ENCODE measurements around the gene TMEM74B.

DNA sequence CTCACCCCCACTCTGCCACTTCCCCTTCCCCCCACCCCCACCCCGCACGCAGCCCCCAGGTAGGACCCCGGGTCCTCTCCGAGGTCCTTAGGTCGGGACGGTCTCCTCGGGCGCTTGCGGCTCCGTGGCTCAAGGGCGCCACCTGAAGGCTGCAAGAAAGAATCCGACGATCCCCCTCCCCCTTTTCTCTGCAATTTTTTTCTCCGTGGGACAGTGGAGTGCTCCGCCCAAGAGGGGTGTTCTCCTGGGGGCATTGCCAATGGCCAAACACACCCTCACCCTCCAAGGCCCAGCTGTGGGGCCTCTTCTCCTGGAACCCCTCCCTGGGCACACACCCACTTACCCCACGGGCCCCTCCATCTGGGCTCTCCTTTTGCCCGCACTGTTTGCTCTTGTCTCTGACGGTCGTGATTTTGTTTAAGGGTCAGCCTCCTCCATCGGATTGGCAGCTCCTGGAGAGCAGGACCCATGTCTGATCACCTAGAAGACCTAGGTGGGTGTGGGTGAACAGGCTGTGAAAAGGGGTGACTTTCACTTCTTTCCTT lies 1.1 kb upstream of the TMEM74B start:
- TF ChIP-seq HDGF (IDR thresholded peaks at IDR 0.05; ENCODE audit: borderline replicate concordance) (no peak), FOXM1 (IDR thresholded peaks at IDR 0.05; ENCODE audit: borderline replicate concordance) (peak; percentile 47; the same call in 1 of the 2 replicates), ARNT (IDR thresholded peaks at IDR 0.05) (no peak), SP1 (IDR thresholded peaks at IDR 0.05) (no peak)
